Measurements from ENCODE around the gene OR8B2.

DNA sequence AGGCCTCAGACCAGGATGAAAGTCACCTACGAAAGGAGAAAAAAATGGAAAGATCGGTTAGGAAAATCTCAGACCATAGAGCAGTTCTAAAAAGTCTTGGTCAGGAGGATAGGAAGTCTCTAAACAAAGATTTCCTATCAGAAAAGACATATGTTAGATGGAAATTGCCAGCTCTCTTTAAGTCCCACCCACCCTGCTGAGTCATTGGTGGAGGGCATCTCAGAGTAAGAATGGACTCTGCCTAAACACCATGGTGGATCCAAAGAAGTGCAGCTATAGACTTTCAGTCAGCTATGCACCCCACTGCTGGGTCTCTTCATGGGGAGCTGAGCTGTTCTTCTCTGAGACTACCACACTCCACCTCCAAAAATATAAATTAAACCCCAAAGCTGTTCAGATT, 3.7 kb downstream of the OR8B2 start:
- TF ChIP-seq, protein P1, sequence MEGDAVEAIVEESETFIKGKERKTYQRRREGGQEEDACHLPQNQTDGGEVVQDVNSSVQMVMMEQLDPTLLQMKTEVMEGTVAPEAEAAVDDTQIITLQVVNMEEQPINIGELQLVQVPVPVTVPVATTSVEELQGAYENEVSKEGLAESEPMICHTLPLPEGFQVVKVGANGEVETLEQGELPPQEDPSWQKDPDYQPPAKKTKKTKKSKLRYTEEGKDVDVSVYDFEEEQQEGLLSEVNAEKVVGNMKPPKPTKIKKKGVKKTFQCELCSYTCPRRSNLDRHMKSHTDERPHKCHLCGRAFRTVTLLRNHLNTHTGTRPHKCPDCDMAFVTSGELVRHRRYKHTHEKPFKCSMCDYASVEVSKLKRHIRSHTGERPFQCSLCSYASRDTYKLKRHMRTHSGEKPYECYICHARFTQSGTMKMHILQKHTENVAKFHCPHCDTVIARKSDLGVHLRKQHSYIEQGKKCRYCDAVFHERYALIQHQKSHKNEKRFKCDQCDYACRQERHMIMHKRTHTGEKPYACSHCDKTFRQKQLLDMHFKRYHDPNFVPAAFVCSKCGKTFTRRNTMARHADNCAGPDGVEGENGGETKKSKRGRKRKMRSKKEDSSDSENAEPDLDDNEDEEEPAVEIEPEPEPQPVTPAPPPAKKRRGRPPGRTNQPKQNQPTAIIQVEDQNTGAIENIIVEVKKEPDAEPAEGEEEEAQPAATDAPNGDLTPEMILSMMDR (conservative IDR thresholded peaks at IDR 0.05) = no peak
- no peak for TF ChIP-seq EZH2 (IDR thresholded peaks at IDR 0.05; ENCODE audit: low read depth)

Data from PC-9 (cell line).